Fibroblast of lung (primary cell): Measurements from ENCODE around the gene KIAA1549.

Source experiments
- EZH2 ChIP-seq: IDR thresholded peaks from 2 replicates; pipeline ENCODE4 v1.5.1; 2012; ENCODE audit warnings: low read length, control low read depth, mild to moderate bottlenecking; ENCODE audit errors: missing control alignments
- TF ChIP-seq, protein P1 (sequence below), 2 donors: IDR thresholded peaks in 1 of 2; conservative IDR thresholded peaks in 1 of 2; 1 replicate in 1 of 2; 2 replicates in 1 of 2; pipeline ENCODE4 v1.5.1; 2011 to 2012; ENCODE audit warnings: low read length in 2 of 2, control low read depth in 1 of 2, inconsistent platforms in 1 of 2, low read depth in 1 of 2, mild to moderate bottlenecking in 1 of 2

- TF ChIP-seq, protein P1, sequence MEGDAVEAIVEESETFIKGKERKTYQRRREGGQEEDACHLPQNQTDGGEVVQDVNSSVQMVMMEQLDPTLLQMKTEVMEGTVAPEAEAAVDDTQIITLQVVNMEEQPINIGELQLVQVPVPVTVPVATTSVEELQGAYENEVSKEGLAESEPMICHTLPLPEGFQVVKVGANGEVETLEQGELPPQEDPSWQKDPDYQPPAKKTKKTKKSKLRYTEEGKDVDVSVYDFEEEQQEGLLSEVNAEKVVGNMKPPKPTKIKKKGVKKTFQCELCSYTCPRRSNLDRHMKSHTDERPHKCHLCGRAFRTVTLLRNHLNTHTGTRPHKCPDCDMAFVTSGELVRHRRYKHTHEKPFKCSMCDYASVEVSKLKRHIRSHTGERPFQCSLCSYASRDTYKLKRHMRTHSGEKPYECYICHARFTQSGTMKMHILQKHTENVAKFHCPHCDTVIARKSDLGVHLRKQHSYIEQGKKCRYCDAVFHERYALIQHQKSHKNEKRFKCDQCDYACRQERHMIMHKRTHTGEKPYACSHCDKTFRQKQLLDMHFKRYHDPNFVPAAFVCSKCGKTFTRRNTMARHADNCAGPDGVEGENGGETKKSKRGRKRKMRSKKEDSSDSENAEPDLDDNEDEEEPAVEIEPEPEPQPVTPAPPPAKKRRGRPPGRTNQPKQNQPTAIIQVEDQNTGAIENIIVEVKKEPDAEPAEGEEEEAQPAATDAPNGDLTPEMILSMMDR (conservative IDR thresholded peaks at IDR 0.05 in 1 of 2, IDR thresholded peaks at IDR 0.05 in 1 of 2; ENCODE audit: low read depth in 1 of 2, low read length in 2 of 2): no peak
- no peak for TF ChIP-seq EZH2
These were observed 29.2 kb downstream of the KIAA1549 start for GRCh38 chr7:138951953-138952352.
